ENCODE measurements around the gene BCL10. TPM values are rescaled to one million over a fixed set of nuclear protein-coding genes. Genes with fewer than 3 reads are reported as not detected.

Gene BCL10
- total RNA-seq, 2 experiments from 2014 or later, result 26.3 to 27.7 TPM

- POLR2A ChIA-PET, result no interaction called here
These were observed 27.2 kb upstream of the BCL10 start for GRCh38 chr1:85303440-85304162.

GRCh38 chr1:85300140-85300539, 23.7 kb upstream of the BCL10 start:
- CTCF ChIA-PET, result no interaction called here
- POLR2A ChIA-PET, result no interaction called here

More at GRCh38 chr1:85303440-85304162, 27.2 kb upstream of the BCL10 start:
- CTCF ChIA-PET, result no interaction called here

GRCh38 chr1:85297855-85298629, 21.6 kb upstream of the BCL10 start:
- POLR2A ChIA-PET, result interaction anchor here (1.2 kb wide), 1 partner anchor 8 kb away, joined by 6 read pairs; no protein-coding TSS in a partner anchor
- CTCF ChIA-PET, result interaction anchor here (1.0 to 1.8 kb wide), 3 partner anchors 22 to 410 kb away, joined by 3 to 6 read pairs (median 3); partner anchors contain the start of genes BCL10 and ZNHIT6

- POLR2A ChIA-PET, result interaction anchor here (1.2 kb wide), 1 partner anchor 8 kb away, joined by 6 read pairs; no protein-coding TSS in a partner anchor
- CTCF ChIA-PET, result interaction anchor here (0.5 to 1.8 kb wide), 3 partner anchors 21 to 948 kb away, joined by 3 to 6 read pairs (median 3); partner anchors contain the start of gene BCL10
These were observed 21.1 kb upstream of the BCL10 start for GRCh38 chr1:85297538-85297854.

GRCh38 chr1:85296980-85297379, 20.5 kb upstream of the BCL10 start:
- CTCF ChIA-PET, result interaction anchor here (0.5 to 1.8 kb wide), 3 partner anchors 21 to 949 kb away, joined by 3 to 6 read pairs (median 3); partner anchors contain the start of gene BCL10
- POLR2A ChIA-PET, result no interaction called here

- ChIA-PET POLR2A (no interaction called here), CTCF (interaction anchor here (1.1 kb wide), 1 partner anchor 15 kb away, joined by 3 read pairs; no protein-coding TSS in a partner anchor)
These were observed 19.2 kb upstream of the BCL10 start for GRCh38 chr1:85295654-85296053.

- CTCF ChIA-PET, result interaction anchor here (1.1 kb wide), 1 partner anchor 14 kb away, joined by 3 read pairs; no protein-coding TSS in a partner anchor
- POLR2A ChIA-PET, result no interaction called here
These were observed 18.6 kb upstream of the BCL10 start for GRCh38 chr1:85295006-85295431.

GRCh38 chr1:85290826-85291225, 14.4 kb upstream of the BCL10 start:
- CTCF ChIA-PET, result no interaction called here
- POLR2A ChIA-PET, result no interaction called here

- POLR2A ChIA-PET, result interaction anchor here (1.0 to 2.3 kb wide), 2 partner anchors 8 to 12 kb away, joined by 6 to 7 read pairs; no protein-coding TSS in a partner anchor
- CTCF ChIA-PET, result no interaction called here
These were observed 13.5 kb upstream of the BCL10 start for GRCh38 chr1:85289848-85290335.

GRCh38 chr1:85289207-85289847, 12.9 kb upstream of the BCL10 start:
- ChIA-PET CTCF (no interaction called here), POLR2A (interaction anchor here (1.0 to 2.3 kb wide), 2 partner anchors 9 to 12 kb away, joined by 6 to 7 read pairs; no protein-coding TSS in a partner anchor)

- POLR2A ChIA-PET, result no interaction called here
These were observed 7.8 kb upstream of the BCL10 start for GRCh38 chr1:85284202-85284601.

GRCh38 chr1:85283475-85284199, 7.2 kb upstream of the BCL10 start:
- ChIA-PET POLR2A (no interaction called here), CTCF (no interaction called here)

More at GRCh38 chr1:85284202-85284601, 7.8 kb upstream of the BCL10 start:
- CTCF ChIA-PET, result no interaction called here

GRCh38 chr1:85282424-85282823, 6.0 kb upstream of the BCL10 start:
- CTCF ChIA-PET, result no interaction called here

GRCh38 chr1:85280636-85281035, 4.2 kb upstream of the BCL10 start:
- POLR2A ChIA-PET, result no interaction called here
- CTCF ChIA-PET, result interaction anchor here (1.3 kb wide), 1 partner anchor 15 kb away, joined by 3 read pairs; no protein-coding TSS in a partner anchor

More at GRCh38 chr1:85282424-85282823, 6.0 kb upstream of the BCL10 start:
- POLR2A ChIA-PET, result no interaction called here

GRCh38 chr1:85279458-85280080, 3.1 kb upstream of the BCL10 start:
- CTCF ChIA-PET, result interaction anchor here (0.6 kb wide), 1 partner anchor 44 kb away, joined by 4 read pairs; no protein-coding TSS in a partner anchor

GRCh38 chr1:85278853-85279314, 2.5 kb upstream of the BCL10 start:
- CTCF ChIA-PET, result interaction anchor here (0.6 kb wide), 1 partner anchor 45 kb away, joined by 4 read pairs; no protein-coding TSS in a partner anchor
- POLR2A ChIA-PET, result no interaction called here

More at GRCh38 chr1:85279458-85280080, 3.1 kb upstream of the BCL10 start:
- POLR2A ChIA-PET, result no interaction called here

GRCh38 chr1:85277802-85278201, 1.4 kb upstream of the BCL10 start:
- CTCF ChIA-PET, result interaction anchor here (1.6 to 2.5 kb wide), 2 partner anchors 23 to 34 kb away, joined by 4 to 10 read pairs; no protein-coding TSS in a partner anchor
- POLR2A ChIA-PET, result interaction anchor here (0.6 to 1.7 kb wide), 2 partner anchors 11 to 134 kb away, joined by 6 to 7 read pairs; no protein-coding TSS in a partner anchor
